ENCODE results near the gene DNM3. TPM values are rescaled to one million over a fixed set of nuclear protein-coding genes. Genes with fewer than 3 reads are reported as not detected.

Gene DNM3
- total RNA-seq, 1 experiment from 2014 or later: 1.2 TPM

DNA sequence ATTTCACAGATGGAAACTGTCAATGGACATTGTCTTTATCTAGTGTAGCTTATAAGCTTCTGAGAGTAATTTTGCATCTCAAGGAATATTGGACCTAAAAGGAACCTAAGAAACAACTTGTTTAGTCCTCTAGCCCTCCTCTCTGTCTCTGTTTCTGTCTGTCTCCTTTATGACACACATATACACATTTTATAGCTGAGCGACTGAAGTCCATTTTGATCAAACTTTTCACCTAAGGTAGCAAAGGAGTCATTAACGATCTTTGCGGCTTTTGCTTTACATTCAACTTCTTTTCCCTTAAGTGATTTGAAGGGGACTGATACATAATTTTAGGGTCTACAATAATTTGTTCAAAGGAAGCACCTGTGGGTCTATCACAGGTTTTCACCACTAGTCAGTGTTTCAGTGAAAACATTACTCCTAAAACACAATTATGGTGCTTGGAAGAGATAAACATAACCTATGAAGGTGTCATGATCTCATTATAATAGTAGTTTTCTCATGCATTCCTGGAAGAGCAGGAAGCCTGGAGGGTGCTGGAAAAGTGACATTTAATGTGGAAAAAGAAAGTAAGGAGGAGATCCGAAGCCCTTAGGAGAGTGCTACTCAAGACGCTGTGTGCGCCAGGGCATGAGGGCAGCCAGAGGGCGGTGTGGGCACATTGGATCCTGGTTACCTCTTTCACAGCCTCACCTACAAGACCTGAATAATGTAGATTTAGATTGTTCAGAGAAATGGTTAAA lies 248.6 kb downstream of the DNM3 start:
- CTCF ChIA-PET: interaction anchor here (1.4 to 2.1 kb wide), 2 partner anchors 84 to 309 kb away, joined by 3 to 14 read pairs; no protein-coding TSS in a partner anchor
- intact Hi-C loops (cut with micrococcal nuclease; ENCODE audit: unreplicated experiment): loop anchor here (1.0 to 10.0 kb wide), 5 partner anchors 87 to 339 kb away; no protein-coding TSS in a partner anchor
- DNase-seq: peak; percentile 83
- no peaks in the 10 kb centered on the region for H3K36me3 Mint-ChIP-seq (ENCODE audit: insufficient read depth, unreplicated experiment)
- no peaks in the 10 kb centered on the region for H3K27me3 Mint-ChIP-seq (ENCODE audit: unreplicated experiment)
- H3K27ac Mint-ChIP-seq (ENCODE audit: unreplicated experiment): no peak overlapping the region
- H3K9me3 Mint-ChIP-seq (ENCODE audit: low read depth, unreplicated experiment): peaks cover 5% of the 10 kb centered on the region
- no TSS peak for BruUV-seq (replicated peaks)
- H3K4me1 Mint-ChIP-seq (ENCODE audit: low read depth, unreplicated experiment): peaks cover 11% of the 10 kb centered on the region
- no peak overlapping the region for H3K4me3 Mint-ChIP-seq (ENCODE audit: low read depth, unreplicated experiment)
- peak; percentile 86 for TF ChIP-seq CTCF (IDR thresholded peaks at IDR 0.05; ENCODE audit: unreplicated experiment)

- H3K27ac Mint-ChIP-seq (ENCODE audit: unreplicated experiment): no peak overlapping the region
- CTCF ChIA-PET: interaction anchor here (1.4 to 2.1 kb wide), 2 partner anchors 85 to 309 kb away, joined by 3 to 14 read pairs; no protein-coding TSS in a partner anchor
Observed at GRCh38 chr1:172090511-172090817, 249.2 kb downstream of the DNM3 start.

GRCh38 chr1:172095846-172096245 lies 254.5 kb downstream of the DNM3 start:
- no peak for DNase-seq
- Mint-ChIP-seq H3K27ac (ENCODE audit: unreplicated experiment) (no peak overlapping the region), H3K4me3 (ENCODE audit: low read depth, unreplicated experiment) (no peak overlapping the region), H3K27me3 (ENCODE audit: unreplicated experiment) (no peaks in the 10 kb centered on the region), H3K9me3 (ENCODE audit: low read depth, unreplicated experiment) (peaks cover 3% of the 10 kb centered on the region), H3K4me1 (ENCODE audit: low read depth, unreplicated experiment) (no peaks in the 10 kb centered on the region), H3K36me3 (ENCODE audit: insufficient read depth, unreplicated experiment) (no peaks in the 10 kb centered on the region)
- no peak for TF ChIP-seq CTCF (IDR thresholded peaks at IDR 0.05; ENCODE audit: unreplicated experiment)
- CTCF ChIA-PET: no interaction called here
- no TSS peak for BruUV-seq (replicated peaks)
- intact Hi-C loops (cut with micrococcal nuclease; ENCODE audit: unreplicated experiment): loop anchor here (10.0 kb wide), 1 partner anchor 229 kb away; no protein-coding TSS in a partner anchor

More at GRCh38 chr1:172090511-172090817, 249.2 kb downstream of the DNM3 start:
- no peak overlapping the region for H3K4me3 Mint-ChIP-seq (ENCODE audit: low read depth, unreplicated experiment)
- TF ChIP-seq CTCF (IDR thresholded peaks at IDR 0.05; ENCODE audit: unreplicated experiment): no peak
- H3K36me3 Mint-ChIP-seq (ENCODE audit: insufficient read depth, unreplicated experiment): no peaks in the 10 kb centered on the region
- intact Hi-C loops (cut with micrococcal nuclease; ENCODE audit: unreplicated experiment): loop anchor here (1.0 to 10.0 kb wide), 5 partner anchors 88 to 339 kb away; no protein-coding TSS in a partner anchor
- H3K4me1 Mint-ChIP-seq (ENCODE audit: low read depth, unreplicated experiment): peaks cover 11% of the 10 kb centered on the region
- H3K27me3 Mint-ChIP-seq (ENCODE audit: unreplicated experiment): no peaks in the 10 kb centered on the region
- no TSS peak for BruUV-seq (replicated peaks)
- DNase-seq: no peak
- H3K9me3 Mint-ChIP-seq (ENCODE audit: low read depth, unreplicated experiment): peaks cover 5% of the 10 kb centered on the region

DNA sequence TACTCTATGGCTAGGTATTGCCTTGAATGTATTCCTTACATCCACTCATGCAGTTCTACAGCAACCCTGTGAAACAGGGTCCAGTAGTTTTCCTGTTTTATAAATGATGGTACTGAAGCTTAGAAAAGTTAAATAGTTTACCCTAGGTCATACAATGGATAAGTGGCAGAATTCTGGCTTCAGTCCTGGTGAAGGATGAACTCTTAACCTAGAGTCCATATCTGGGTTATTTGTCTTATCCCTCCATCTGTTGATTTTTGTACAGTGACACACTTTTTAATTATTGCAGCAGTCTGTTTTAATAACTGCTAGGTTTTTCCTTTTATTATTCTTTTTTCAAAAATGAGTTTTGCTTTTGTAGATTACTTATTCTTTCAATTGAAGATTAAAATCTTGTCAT lies 263.9 kb downstream of the DNM3 start:
- Mint-ChIP-seq H3K9me3 (ENCODE audit: low read depth, unreplicated experiment) (no peaks in the 10 kb centered on the region), H3K4me1 (ENCODE audit: low read depth, unreplicated experiment) (no peaks in the 10 kb centered on the region), H3K36me3 (ENCODE audit: insufficient read depth, unreplicated experiment) (no peaks in the 10 kb centered on the region), H3K27ac (ENCODE audit: unreplicated experiment) (no peak overlapping the region), H3K4me3 (ENCODE audit: low read depth, unreplicated experiment) (no peak overlapping the region), H3K27me3 (ENCODE audit: unreplicated experiment) (no peaks in the 10 kb centered on the region)
- DNase-seq: no peak
- no TSS peak for BruUV-seq (replicated peaks)
- intact Hi-C loops (cut with micrococcal nuclease; ENCODE audit: unreplicated experiment): no loop called here
- no peak for TF ChIP-seq CTCF (IDR thresholded peaks at IDR 0.05; ENCODE audit: unreplicated experiment)
- CTCF ChIA-PET: interaction anchor here (0.5 kb wide), 1 partner anchor 1520 kb away, joined by 3 read pairs; no protein-coding TSS in a partner anchor
